Heart left ventricle (tissue), 16 donors: ENCODE results near the gene PLEKHA7. TPM values are rescaled to one million over a fixed set of nuclear protein-coding genes. Genes with fewer than 3 reads are reported as not detected.

Source experiments
- ATAC-seq, 4 donors: fragments of 200-7000 bp; cut with Tn5 transposase; one replicate each; pipeline ENCODE4 v1.9.1; 2020 to 2022; ENCODE audit warnings: moderate library complexity in 4 of 4, mild to moderate bottlenecking in 3 of 4, moderate number of reproducible peaks in 1 of 4
- DNase-seq, 5 donors: peaks; one replicate each; pipeline ENCODE4 v3.0.0-alpha.2; 2020
- H3K27ac ChIP-seq, 12 donors: fragments of 200-600 bp; sonication (generic) in 4 of 12; one replicate each; pipeline versions ENCODE4 v1.5.0 to v1.8.0; 2016 to 2022; ENCODE audit warnings: mild to moderate bottlenecking in 2 of 12
- H3K27me3 ChIP-seq, 9 donors: fragments of 200-600 bp; sonication (generic) in 2 of 9; one replicate each; pipeline versions ENCODE4 v1.5.1 to v1.8.0; 2016 to 2022; ENCODE audit warnings: mild to moderate bottlenecking in 3 of 9
- H3K36me3 ChIP-seq, 9 donors: fragments of 200-600 bp; sonication (generic) in 2 of 9; one replicate each; pipeline versions ENCODE4 v1.5.0 to v1.8.0; 2018 to 2022; ENCODE audit warnings: mild to moderate bottlenecking in 2 of 9
- H3K4me1 ChIP-seq, 12 donors: fragments of 200-600 bp; sonication (generic) in 4 of 12; one replicate each; pipeline versions ENCODE4 v1.5.0 to v1.8.0; 2016 to 2022; ENCODE audit warnings: mild to moderate bottlenecking in 3 of 12
- H3K4me3 ChIP-seq, 12 donors: fragments of 200-600 bp; sonication (generic) in 4 of 12; one replicate each; pipeline versions ENCODE4 v1.5.0 to v1.8.0; 2017 to 2022; ENCODE audit warnings: mild to moderate bottlenecking in 9 of 12, moderate library complexity in 4 of 12
- H3K9me3 ChIP-seq, 12 donors: fragments of 200-600 bp; sonication (generic) in 4 of 12; one replicate each; pipeline versions ENCODE4 v1.5.0 to v1.8.0; 2016 to 2022; ENCODE audit warnings: mild to moderate bottlenecking in 1 of 12
- POLR2A ChIP-seq, 2 donors: fragments of 450-650 bp; IDR thresholded peaks; one replicate each; pipeline ENCODE4 v1.6.1; 2017; ENCODE audit warnings: antibody characterized with exemption in 2 of 2, mild to moderate bottlenecking in 2 of 2, moderate library complexity in 2 of 2
- WGBS, 4 donors: extraction: QIAGEN DNeasy Blood & Tissue Kit in 2 of 4; methylation state at CpG; one replicate each; pipeline versions ENCODE4 v1.1.5 to v1.1.7; 2013 to 2018; 5-methylcytosine and 5-hydroxymethylcytosine counted together
- intact Hi-C, 10 donors: fragments of 100-400 bp; cut with DNase I; formaldehyde crosslinking; loops; one replicate each; pipeline versions ENCODE4 v1.11.1 to v1.14.2; 2022
- polyA plus RNA-seq, 2 donors: library from polyadenylated mRNA; stranded (reverse); fragments of 200-250 nt; gene quantifications; one replicate each; pipeline ENCODE4 v1.2.3, GENCODE V29; 2013
- total RNA-seq, 9 donors: library from RNA; depleted of rRNA in 2 of 9; stranded (reverse); fragments of >200 nt in 2 of 9; fragmentation: NEBNext Ultra II Directional in 3 of 9; extraction: Animal tissue kit (Norgen Biotek cat#: 25700) in 3 of 9; gene quantifications; one replicate each; pipeline versions ENCODE4 v1.1.0 to v1.2.4, GENCODE V29; 2016 to 2023
- TF ChIP-seq, protein P1 (sequence below), 12 donors: fragments of 200-600 bp; sonication (generic) in 4 of 12; IDR thresholded peaks; one replicate each; pipeline versions ENCODE4 v1.5.0 to v1.8.0; 2018 to 2022; ENCODE audit warnings: antibody characterized with exemption in 12 of 12, mild to moderate bottlenecking in 5 of 12
- donor health status: ischemic (EF 13 %, LVEDD 7.1; RV severe dilation, severe dysfunction).
- donor health status: healthy with polysubstance abuse.
- donor health status: DM: no; HTN: yes; CAD: no.
- donor health status: DM: no; HTN: no; CAD: no.
- donor health status: ischemic (EF 25% LVEDD 6.9; RV normal size, moderate dysfunction).
- donor health status: ischemic (EF 25% LVEDD 5.7; RV mildly dilated, moderate dysfunction).
- donor health status: healthy.
- donor health status: DM: yes; HTN: yes; CAD: no.
- donor health status: ischemic (EF 35%, LVEDD 5.7; RV mildly dilated, moderate dysfunction).
- donor health status: nonischemic (EF 11% LVEDD 7.7; RV severe dilation, severe dysfunction).
- donor health status: DM: yes; HTN: yes; CAD: no.
- donor health status: PGD.
- donor health status: ischemic (EF 29% LVEDD 5.4; RV normal size, mild dysfunction).
- donor health status: nonischemic (EF 23%, LVEDD 6.1; RV moderate dilation, normal function).

Gene PLEKHA7
- total and polyA plus RNA-seq, 11 donors, result 13.1 to 57.5 (median 23.5) TPM

DNA sequence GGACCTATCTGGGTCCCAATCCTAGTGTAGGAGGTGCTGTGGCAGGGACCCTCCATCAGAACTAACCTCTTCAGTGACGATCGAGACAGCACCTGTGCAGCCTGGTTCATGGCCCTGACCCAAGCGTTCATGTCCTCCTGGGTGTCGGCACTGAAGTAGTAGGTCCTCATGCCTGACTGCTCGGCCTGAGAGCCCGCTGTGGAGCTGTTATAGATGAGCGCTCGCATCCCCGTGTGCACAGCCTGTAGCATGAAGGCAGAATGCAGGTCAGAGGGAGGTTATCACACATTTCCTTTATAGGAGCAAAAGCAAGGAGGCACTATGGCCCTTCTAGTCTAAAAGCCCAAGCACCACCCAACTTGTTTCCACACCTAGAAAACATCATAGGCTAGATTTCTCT is 172.7 kb downstream of the PLEKHA7 start:
- H3K4me3 ChIP-seq, result no peak overlapping the region
- intact Hi-C loops, result no loop called here
- TF ChIP-seq POLR2A (IDR thresholded peaks at IDR 0.05), result no peak
- TF ChIP-seq, protein P1, sequence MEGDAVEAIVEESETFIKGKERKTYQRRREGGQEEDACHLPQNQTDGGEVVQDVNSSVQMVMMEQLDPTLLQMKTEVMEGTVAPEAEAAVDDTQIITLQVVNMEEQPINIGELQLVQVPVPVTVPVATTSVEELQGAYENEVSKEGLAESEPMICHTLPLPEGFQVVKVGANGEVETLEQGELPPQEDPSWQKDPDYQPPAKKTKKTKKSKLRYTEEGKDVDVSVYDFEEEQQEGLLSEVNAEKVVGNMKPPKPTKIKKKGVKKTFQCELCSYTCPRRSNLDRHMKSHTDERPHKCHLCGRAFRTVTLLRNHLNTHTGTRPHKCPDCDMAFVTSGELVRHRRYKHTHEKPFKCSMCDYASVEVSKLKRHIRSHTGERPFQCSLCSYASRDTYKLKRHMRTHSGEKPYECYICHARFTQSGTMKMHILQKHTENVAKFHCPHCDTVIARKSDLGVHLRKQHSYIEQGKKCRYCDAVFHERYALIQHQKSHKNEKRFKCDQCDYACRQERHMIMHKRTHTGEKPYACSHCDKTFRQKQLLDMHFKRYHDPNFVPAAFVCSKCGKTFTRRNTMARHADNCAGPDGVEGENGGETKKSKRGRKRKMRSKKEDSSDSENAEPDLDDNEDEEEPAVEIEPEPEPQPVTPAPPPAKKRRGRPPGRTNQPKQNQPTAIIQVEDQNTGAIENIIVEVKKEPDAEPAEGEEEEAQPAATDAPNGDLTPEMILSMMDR (IDR thresholded peaks at IDR 0.05), result no peak
- 80 to 90% (median 86%) methylated on average over 9 of the region's 9 CpGs for WGBS, 4 donors
- DNase-seq, result no peak
- H3K27me3 ChIP-seq, result no peaks in the 10 kb centered on the region
- H3K27ac ChIP-seq, result no peak overlapping the region
- peaks cover 0 to 70% (median 15%) of the 10 kb centered on the region in 9 donors for H3K36me3 ChIP-seq
- peaks cover 0 to 12% (median 2%) of the 10 kb centered on the region in 12 donors for H3K4me1 ChIP-seq
- ATAC-seq, result no peak
- H3K9me3 ChIP-seq, result no peaks in the 10 kb centered on the region

DNA sequence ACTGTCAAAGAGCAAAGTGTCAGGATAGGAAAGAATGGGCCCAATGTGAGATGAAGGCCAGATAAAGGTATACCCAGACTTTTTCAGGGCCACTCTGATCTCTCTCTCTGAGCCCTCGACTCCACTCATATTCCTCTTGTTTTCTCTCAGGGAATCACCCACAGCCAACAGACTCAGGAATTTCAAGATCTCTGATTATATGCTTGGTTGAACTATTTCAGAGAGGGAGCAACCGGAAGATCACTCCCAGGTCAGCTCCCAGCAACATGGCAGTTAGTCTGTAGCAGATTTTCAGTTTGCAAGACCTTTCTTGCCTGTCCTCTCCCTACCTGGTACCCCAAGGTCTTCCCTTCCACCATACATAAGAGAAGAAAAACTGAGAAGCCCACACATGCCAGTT is 173.3 kb downstream of the PLEKHA7 start:
- H3K4me1 ChIP-seq, result peaks cover 0 to 12% (median 2%) of the 10 kb centered on the region in 12 donors
- H3K4me3 ChIP-seq, result no peak overlapping the region
- DNase-seq (no peak), ATAC-seq (no peak)
- no peaks in the 10 kb centered on the region for H3K9me3 ChIP-seq
- no peak overlapping the region for H3K27ac ChIP-seq
- intact Hi-C loops, result no loop called here
- no peaks in the 10 kb centered on the region for H3K27me3 ChIP-seq
- peaks cover 0 to 66% (median 15%) of the 10 kb centered on the region in 9 donors for H3K36me3 ChIP-seq
- WGBS, 4 donors, result 69 to 78% (median 72%) methylated on average over 2 of the region's 2 CpGs
- TF ChIP-seq, protein P1 (IDR thresholded peaks at IDR 0.05), result no peak

DNA sequence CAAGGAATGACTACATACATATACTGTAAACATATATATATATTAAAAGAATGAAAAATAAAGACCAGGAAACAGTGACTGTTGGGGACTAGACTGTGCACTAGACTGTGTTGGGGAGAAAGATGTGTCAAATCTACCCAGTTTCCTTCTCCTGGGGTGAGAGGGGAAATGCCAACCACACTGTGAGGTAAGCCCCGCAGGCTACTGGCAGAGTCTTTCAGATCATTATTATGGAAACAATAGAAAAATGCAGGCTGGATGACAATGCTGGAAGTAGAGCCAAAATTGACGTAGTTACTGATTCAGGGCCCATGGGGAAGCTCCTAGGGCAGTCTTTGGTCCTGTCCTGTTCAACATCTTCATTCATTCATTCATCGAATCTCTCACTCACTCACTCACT is 174.4 kb downstream of the PLEKHA7 start:
- no peak for DNase-seq
- intact Hi-C loops, result no loop called here
- 71 to 76% (median 72%) methylated on average over 3 of the region's 3 CpGs for WGBS, 4 donors
- no peaks in the 10 kb centered on the region for H3K27me3 ChIP-seq
- peaks cover 0 to 12% (median 2%) of the 10 kb centered on the region in 12 donors for H3K4me1 ChIP-seq
- no peak overlapping the region for H3K27ac ChIP-seq
- H3K4me3 ChIP-seq, result no peak overlapping the region
- ATAC-seq, result no peak
- no peaks in the 10 kb centered on the region for H3K9me3 ChIP-seq
- no peak for TF ChIP-seq POLR2A (IDR thresholded peaks at IDR 0.05)
- TF ChIP-seq, protein P1 (IDR thresholded peaks at IDR 0.05), result no peak
- peaks cover 0 to 68% (median 15%) of the 10 kb centered on the region in 9 donors for H3K36me3 ChIP-seq

DNA sequence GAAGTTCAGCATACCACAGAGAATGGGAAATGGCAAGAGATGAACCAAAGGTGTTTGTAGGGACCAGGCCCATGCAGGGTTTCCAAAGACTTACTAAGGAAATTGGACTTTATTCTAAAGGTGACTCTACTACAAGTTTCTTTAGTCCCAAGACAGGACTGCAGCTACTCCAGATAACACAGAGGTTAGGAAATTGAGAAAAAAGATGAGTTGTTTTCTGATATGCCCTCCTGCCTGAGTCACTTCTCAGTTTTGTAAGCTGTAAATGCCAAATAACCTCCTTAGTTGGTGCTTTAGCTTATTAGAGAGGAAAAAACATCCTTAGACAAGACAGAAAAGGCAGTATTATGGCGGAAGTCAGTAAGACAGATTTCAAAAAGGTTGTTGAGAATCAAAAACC is 179.8 kb downstream of the PLEKHA7 start:
- no peak overlapping the region for H3K4me3 ChIP-seq
- no peak for DNase-seq
- H3K27me3 ChIP-seq, result no peaks in the 10 kb centered on the region
- no peak for ATAC-seq
- H3K36me3 ChIP-seq, result peaks cover 0 to 42% (median 0%) of the 10 kb centered on the region in 9 donors
- no peak for TF ChIP-seq POLR2A (IDR thresholded peaks at IDR 0.05)
- TF ChIP-seq, protein P1 (IDR thresholded peaks at IDR 0.05), result no peak
- no peaks in the 10 kb centered on the region for H3K9me3 ChIP-seq
- peaks cover 0 to 23% (median 2%) of the 10 kb centered on the region in 12 donors for H3K4me1 ChIP-seq
- no peak overlapping the region for H3K27ac ChIP-seq
- 91 to 100% (median 95%) methylated on average over 1 of the region's 1 CpG for WGBS, 4 donors
- intact Hi-C loops, result no loop called here
